ENCODE data around the gene ELOA.
A peak's percentile ranks its signal among the peaks of the same experiment; 100 is the strongest.
"Not testable (repeated sequence)": the region's sequence is repeated elsewhere in the genome, so short reads cannot be mapped to it uniquely, and the experiment has no call there.

Gene ELOA

DNA sequence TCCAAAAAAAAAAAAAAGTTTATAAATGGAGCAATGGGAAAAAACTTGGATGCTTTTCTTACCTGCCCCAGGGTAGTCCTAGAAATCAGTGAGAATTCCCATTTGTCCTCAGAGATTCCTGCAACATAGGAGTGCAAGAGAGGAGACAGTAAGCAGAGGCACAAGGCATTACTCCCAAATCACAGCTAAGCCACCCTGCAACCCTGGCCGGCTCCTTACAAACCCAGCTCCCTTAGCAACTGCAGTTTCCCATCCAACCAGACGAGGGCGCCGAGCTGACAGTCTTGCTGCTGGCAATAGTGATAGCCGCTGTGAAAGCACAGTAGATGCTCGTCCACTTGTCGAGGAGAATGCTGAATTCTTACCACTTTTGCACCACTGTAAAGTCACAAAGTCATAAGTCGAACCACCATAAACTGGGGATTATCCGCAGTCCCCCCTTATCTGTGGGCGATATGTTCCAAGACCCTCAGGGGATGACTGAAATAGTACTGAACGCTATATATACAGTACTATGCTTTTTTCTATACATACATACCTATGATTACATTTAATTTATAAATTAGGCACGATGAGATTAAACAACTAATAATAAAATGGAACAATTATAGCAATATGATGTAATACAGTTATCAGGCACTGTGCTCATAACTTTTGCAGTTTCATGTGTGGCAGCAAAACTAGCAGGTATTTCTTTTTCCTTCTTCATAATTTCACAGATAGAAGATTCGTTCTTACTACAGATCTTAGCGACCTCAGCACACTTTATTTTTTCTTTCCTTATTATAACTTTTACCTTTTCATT is 29.0 kb downstream of the ELOA start:
- DNase-seq (ENCODE audit: low read depth): peak; percentile 55
- TF ChIP-seq, protein P1, sequence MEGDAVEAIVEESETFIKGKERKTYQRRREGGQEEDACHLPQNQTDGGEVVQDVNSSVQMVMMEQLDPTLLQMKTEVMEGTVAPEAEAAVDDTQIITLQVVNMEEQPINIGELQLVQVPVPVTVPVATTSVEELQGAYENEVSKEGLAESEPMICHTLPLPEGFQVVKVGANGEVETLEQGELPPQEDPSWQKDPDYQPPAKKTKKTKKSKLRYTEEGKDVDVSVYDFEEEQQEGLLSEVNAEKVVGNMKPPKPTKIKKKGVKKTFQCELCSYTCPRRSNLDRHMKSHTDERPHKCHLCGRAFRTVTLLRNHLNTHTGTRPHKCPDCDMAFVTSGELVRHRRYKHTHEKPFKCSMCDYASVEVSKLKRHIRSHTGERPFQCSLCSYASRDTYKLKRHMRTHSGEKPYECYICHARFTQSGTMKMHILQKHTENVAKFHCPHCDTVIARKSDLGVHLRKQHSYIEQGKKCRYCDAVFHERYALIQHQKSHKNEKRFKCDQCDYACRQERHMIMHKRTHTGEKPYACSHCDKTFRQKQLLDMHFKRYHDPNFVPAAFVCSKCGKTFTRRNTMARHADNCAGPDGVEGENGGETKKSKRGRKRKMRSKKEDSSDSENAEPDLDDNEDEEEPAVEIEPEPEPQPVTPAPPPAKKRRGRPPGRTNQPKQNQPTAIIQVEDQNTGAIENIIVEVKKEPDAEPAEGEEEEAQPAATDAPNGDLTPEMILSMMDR (IDR thresholded peaks at IDR 0.05; ENCODE audit: low read depth, low read length, missing control alignments): peak; percentile 98
- H3K4me3 ChIP-seq (ENCODE audit: low read depth, low read length): no peak overlapping the region

DNA sequence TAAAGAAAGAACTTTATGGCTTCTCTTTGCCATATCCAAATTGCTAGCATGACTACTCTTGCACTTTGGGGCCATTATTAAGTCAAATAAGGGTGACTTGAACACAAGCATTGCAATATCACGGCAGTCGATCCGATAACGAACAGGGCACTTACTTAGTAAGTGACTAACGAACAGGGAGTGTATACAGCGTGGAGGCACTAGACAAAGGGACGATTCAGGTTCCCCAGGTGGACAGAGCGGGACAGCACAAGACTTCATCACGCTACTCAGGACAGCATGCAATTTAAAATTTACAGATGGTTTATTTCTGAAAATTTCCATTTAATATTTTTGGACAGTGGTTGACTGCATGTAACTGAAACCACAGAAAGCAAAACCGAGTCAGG is 29.6 kb downstream of the ELOA start:
- TF ChIP-seq, protein P1 (IDR thresholded peaks at IDR 0.05; ENCODE audit: low read depth, low read length, missing control alignments): no peak
- no peak for DNase-seq (ENCODE audit: low read depth)

DNA sequence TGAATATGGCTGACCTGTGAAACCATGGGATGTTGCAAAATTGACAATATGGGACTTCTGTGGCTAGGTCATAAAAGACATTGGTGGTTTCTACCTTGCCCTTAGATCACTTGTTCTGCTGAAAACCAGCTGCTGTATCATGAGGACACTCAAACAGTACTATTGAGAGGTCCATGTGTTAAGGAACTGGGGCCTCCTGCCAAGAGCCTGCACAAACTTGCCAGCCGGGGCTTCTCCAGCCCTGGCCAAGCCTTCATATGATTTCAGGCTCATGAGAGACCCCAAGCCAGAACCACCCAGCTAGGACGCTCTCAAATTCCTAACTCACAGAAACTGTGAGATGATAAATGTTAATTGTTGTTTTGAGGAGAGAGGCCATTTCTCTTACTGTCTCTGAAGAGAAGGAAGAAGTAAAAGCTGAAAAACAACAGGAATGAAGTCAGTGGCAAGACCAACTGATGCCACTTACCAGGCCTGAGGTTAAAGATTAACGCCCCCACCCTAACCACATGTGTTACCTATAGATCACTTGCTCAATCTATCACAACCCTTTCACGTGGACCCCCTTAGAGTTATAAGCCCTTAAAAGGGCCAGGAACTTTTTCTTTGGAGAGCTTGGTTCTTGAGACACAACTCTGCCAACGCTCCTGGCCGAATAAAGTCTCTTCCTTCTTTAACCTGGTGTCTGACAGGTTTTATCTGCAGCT is 31.1 kb downstream of the ELOA start:
- TF ChIP-seq, protein P1 (IDR thresholded peaks at IDR 0.05; ENCODE audit: low read depth, low read length, missing control alignments): no peak
- DNase-seq (ENCODE audit: low read depth): no peak
- H3K4me3 ChIP-seq (ENCODE audit: low read depth, low read length): no peak overlapping the region

More for the DNA sequence above, 29.6 kb downstream of the ELOA start:
- no peak overlapping the region for H3K4me3 ChIP-seq (ENCODE audit: low read depth, low read length)

DNA sequence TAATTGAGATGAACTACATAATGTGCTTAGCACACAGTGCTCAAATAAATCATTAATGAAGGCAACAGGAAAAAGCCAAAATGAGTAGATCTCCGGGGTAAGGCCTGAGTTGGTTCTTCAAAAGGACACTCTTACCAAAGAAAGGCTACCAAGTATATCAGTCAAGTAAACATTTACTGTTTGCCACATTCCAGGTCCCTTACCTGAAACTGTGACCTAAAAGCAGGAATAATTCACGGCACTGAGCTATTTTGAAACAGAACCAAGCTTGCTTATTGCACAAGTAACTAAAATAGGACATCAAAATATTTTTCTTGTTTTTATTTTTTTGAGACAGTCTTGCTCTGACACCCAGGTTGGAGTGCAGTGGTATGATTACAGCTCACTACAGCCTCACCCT is 32.9 kb downstream of the ELOA start:
- H3K4me3 ChIP-seq (ENCODE audit: low read depth, low read length): no peak overlapping the region
- no peak for DNase-seq (ENCODE audit: low read depth)
- TF ChIP-seq, protein P1 (IDR thresholded peaks at IDR 0.05; ENCODE audit: low read depth, low read length, missing control alignments): no peak

DNA sequence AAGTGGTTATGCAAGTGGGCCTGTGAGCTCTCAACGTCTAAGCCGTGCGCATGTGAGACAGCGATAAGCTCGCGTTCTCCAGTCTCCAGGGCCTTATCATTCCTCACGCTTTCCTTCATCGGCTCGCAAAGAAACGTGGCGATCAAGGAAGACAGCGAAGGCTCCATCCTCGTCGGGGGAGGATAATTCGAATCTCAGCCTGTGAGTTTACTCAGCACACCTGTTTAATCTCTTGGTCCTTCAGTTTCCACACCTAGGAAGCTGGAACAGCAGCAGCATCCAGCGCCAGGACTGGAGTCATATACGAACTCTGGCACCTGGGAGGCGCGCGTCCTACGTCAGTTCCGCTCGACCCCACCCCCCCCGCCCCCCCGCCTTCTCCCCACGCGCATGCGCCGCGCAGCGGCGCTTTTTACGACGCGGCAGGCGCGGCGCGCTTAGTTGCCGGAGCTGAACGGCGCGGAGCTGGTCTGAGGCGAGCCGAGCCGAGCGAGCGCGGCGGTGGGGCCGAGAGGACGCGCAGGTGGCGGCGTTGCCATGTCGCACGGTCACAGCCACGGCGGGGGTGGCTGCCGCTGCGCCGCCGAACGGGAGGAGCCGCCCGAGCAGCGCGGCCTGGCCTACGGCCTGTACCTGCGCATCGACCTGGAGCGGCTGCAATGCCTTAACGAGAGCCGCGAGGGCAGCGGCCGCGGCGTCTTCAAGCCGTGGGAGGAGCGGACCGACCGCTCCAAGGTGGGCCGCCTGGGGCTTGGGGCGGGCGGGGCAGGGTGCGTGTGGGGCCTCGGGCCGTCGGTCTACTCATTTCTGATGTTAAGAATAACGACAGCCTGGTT is 34.9 kb downstream of the ELOA start, which contains the start of gene PITHD1:
Gene PITHD1 (plus strand): TSS at position 440 of the 836 bp plus-strand sequence. CDS start 98 bp downstream, at position 538.
- H3K4me3 ChIP-seq (ENCODE audit: low read depth, low read length): peak within 1 kb of the TSS; percentile 70
- peak; percentile 61 for DNase-seq (ENCODE audit: low read depth)
- TF ChIP-seq, protein P1 (IDR thresholded peaks at IDR 0.05; ENCODE audit: low read depth, low read length, missing control alignments): no peak

DNA sequence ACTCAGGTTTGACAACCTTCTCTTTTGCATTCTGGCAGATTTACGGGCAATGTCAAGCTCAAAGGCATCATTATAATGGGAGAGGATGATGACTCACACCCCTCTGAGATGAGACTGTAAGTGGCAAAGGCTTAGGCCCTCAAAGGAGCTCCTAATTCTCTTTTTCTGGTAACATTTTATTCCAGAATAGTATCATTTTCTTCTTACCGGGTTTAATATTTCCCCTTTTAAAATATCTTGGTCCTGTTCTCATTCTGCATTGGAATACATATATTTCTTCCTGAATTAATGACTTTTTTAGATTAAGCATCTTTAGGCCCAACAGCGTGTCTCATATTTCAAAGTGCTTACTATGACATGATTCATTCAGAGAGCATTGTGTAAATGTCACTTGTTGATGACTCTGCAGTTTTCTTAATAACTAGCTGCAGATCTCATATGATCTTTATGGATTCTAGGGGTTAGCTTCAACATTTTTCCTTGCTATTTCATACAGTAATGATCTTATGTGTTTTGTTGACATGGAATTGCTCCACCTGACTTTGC is 36.6 kb downstream of the ELOA start:
- peak overlapping the region; percentile 70; the same call in 1 of the 2 replicates for H3K4me3 ChIP-seq (ENCODE audit: low read depth, low read length)
- DNase-seq (ENCODE audit: low read depth): no peak
- TF ChIP-seq, protein P1 (IDR thresholded peaks at IDR 0.05; ENCODE audit: low read depth, low read length, missing control alignments): no peak

DNA sequence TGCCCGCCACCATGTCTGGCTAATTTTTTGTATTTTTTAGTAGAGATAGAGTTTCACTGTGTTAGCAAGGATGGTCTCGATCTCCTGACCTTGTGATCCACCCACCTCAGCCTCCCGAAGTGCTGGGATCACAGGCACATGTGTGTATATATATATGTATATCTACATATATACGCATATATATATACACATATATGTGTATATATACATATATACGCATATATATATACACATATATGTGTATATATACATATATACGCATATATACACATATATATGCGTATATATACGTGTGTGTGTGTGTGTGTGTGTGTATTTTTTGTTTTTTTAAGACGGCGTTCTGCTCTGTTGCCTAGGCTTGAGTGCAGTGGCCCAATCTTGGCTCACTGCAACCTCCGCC is 39.9 kb downstream of the ELOA start:
- not testable (repeated sequence) for DNase-seq (ENCODE audit: low read depth); H3K4me3 ChIP-seq (ENCODE audit: low read depth, low read length)
